Neural crest cell (in vitro differentiated cells): ENCODE results near the gene RIPPLY2. TPM values are rescaled to one million over a fixed set of nuclear protein-coding genes. Genes with fewer than 3 reads are reported as not detected.

Source experiments
- DNase-seq: peaks from one replicate; pipeline ENCODE4 v3.0.0; 2021; ENCODE audit warnings: low read depth, mixed read lengths, low spot score
- H3K27ac Mint-ChIP-seq: one replicate; pipeline ENCODE4 v1.8.0; 2021; ENCODE audit warnings: mild to moderate bottlenecking, mixed read lengths; ENCODE audit not compliant: unreplicated experiment
- H3K27me3 Mint-ChIP-seq: 2 replicates; pipeline ENCODE4 v1.8.0; 2021; ENCODE audit warnings: low read depth, mild to moderate bottlenecking, mixed read lengths
- H3K36me3 Mint-ChIP-seq: 2 replicates; pipeline ENCODE4 v1.8.0; 2021; ENCODE audit warnings: low read depth, mild to moderate bottlenecking, mixed read lengths
- H3K4me1 Mint-ChIP-seq: 2 replicates; pipeline ENCODE4 v1.8.0; 2021; ENCODE audit warnings: mixed read lengths
- H3K4me3 Mint-ChIP-seq: one replicate; pipeline ENCODE4 v1.8.0; 2021; ENCODE audit warnings: mild to moderate bottlenecking, mixed read lengths
- H3K9me3 Mint-ChIP-seq: 2 replicates; pipeline ENCODE4 v1.8.0; 2021; ENCODE audit warnings: mixed read lengths
- total RNA-seq: library from RNA; stranded (reverse); gene quantifications from 2 replicates; pipeline ENCODE4 v1.2.1, GENCODE V29; 2021
- TF ChIP-seq, protein P1 (sequence below): fragments of 200-600 bp; sonication (generic); conservative IDR thresholded peaks from 2 replicates; pipeline ENCODE4 v1.5.0; 2021; ENCODE audit warnings: antibody characterized with exemption, mild to moderate bottlenecking

RIPPLY2 gene
- total RNA-seq, 1 donor from 2014 or later = 0.72 TPM

DNA sequence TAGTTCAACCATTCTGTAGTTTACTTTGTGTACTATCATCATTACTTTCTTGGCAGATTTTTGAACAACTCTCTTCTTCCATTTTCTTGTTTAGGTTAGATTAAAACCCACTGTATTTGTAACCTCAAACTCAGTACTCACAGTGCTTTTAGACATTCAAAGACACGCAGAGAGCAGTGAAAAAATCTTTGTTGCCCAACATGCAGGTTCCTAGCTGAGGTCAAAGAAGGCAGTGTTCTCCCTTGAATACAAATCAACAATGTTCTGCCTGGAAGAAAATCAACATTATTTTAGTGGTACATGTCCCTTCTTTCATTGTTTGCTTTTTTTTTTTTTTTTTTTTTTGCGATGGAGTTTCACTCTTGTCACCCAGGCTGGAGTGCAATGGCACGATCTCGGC, 17.5 kb downstream of the RIPPLY2 start:
- H3K27ac Mint-ChIP-seq = no peak overlapping the region
- TF ChIP-seq, protein P1, sequence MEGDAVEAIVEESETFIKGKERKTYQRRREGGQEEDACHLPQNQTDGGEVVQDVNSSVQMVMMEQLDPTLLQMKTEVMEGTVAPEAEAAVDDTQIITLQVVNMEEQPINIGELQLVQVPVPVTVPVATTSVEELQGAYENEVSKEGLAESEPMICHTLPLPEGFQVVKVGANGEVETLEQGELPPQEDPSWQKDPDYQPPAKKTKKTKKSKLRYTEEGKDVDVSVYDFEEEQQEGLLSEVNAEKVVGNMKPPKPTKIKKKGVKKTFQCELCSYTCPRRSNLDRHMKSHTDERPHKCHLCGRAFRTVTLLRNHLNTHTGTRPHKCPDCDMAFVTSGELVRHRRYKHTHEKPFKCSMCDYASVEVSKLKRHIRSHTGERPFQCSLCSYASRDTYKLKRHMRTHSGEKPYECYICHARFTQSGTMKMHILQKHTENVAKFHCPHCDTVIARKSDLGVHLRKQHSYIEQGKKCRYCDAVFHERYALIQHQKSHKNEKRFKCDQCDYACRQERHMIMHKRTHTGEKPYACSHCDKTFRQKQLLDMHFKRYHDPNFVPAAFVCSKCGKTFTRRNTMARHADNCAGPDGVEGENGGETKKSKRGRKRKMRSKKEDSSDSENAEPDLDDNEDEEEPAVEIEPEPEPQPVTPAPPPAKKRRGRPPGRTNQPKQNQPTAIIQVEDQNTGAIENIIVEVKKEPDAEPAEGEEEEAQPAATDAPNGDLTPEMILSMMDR = no peak
- peaks cover 10% of the 10 kb centered on the region for H3K9me3 Mint-ChIP-seq
- peaks cover 32% of the 10 kb centered on the region for H3K36me3 Mint-ChIP-seq
- DNase-seq = no peak
- no peak overlapping the region for H3K4me3 Mint-ChIP-seq
- H3K27me3 Mint-ChIP-seq = no peaks in the 10 kb centered on the region
- peaks cover 13% of the 10 kb centered on the region for H3K4me1 Mint-ChIP-seq

DNA sequence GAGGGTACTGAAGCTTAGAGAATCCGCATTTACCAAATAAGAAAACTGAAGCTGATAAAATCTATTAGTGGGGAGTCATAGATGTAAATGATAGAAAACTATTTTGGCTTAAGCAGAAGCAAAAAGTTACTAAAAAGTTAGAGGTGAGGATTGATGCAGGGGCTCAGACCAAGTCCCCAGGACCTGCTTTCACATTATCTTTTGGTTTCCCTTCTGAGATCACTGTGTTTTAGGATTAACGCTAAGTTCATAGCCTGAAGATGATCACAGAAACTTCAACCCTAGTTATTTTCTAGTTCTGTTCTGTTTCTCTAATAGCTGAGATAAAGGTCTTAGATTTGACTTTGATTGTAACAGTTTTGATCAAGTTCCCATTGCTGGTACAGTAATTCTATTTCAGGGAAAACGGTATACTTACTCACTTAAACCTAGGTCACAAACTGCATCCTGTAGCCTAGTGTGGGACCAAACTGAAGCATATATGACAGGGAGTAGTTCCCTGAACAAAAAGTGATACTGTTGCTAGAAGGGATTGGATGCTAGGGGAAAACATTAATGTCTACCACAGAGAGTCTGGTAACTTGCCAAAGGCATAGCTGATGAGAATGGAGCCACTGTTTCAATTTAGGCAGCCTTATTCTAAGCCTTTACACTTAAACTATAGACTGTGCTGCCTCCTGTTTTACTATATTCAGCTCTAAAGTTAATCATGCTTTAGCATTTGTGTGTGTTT, 19.4 kb downstream of the RIPPLY2 start:
- Mint-ChIP-seq H3K27me3 (no peaks in the 10 kb centered on the region), H3K4me3 (no peak overlapping the region), H3K36me3 (peaks cover 17% of the 10 kb centered on the region), H3K27ac (no peak overlapping the region), H3K4me1 (peaks cover 19% of the 10 kb centered on the region), H3K9me3 (peaks cover 3% of the 10 kb centered on the region)
- TF ChIP-seq, protein P1 = no peak
- DNase-seq = no peak

DNA sequence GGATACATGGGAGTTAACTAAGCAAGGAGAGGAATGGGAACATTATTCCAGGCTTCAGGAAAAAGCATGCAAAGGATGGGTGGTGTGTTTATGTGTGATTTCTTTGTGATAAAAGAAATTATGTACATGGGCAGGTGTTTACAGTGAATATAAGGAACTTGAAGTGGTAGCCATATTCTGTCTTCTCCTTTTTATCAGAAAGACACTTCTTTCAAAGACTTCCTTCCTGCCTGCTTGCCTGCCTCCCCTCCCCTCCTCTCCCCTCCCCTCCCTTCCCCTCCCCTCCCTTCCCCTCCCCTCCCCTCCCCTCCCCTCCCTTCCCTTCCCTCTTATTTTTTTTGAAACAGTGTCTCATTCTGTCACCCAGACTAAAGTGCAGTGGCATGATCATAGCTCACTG, 20.7 kb downstream of the RIPPLY2 start:
- H3K27ac Mint-ChIP-seq = peak overlapping the region; percentile 15
- H3K36me3 Mint-ChIP-seq = peaks cover 5% of the 10 kb centered on the region
- TF ChIP-seq, protein P1 = no peak
- H3K27me3 Mint-ChIP-seq = no peaks in the 10 kb centered on the region
- H3K9me3 Mint-ChIP-seq = no peaks in the 10 kb centered on the region
- no peak for DNase-seq
- H3K4me3 Mint-ChIP-seq = no peak overlapping the region
- peaks cover 25% of the 10 kb centered on the region for H3K4me1 Mint-ChIP-seq

DNA sequence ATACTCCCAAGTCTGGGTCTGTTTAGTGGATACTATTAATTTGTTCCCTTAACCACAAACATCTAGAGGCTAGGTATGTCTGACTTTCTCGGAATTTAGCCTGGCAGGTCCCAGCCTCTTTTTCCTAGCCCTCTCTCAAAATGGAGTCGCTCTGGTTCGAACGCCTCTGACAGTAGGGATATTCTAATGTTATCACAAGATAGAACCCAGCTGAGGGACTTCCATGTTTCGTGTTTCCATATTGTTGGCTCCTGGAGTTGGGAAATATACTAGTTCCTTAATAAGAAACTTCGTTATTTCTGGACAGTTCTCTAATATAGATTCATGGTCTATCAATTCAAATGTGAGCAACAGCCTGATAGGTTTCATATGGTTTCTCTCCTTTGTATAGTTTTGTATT, 22.7 kb downstream of the RIPPLY2 start:
- DNase-seq = no peak
- TF ChIP-seq, protein P1 = no peak
- Mint-ChIP-seq H3K4me3 (no peak overlapping the region), H3K4me1 (peaks cover 22% of the 10 kb centered on the region), H3K9me3 (no peaks in the 10 kb centered on the region), H3K27ac (no peak overlapping the region), H3K36me3 (peaks cover 2% of the 10 kb centered on the region), H3K27me3 (no peaks in the 10 kb centered on the region)

DNA sequence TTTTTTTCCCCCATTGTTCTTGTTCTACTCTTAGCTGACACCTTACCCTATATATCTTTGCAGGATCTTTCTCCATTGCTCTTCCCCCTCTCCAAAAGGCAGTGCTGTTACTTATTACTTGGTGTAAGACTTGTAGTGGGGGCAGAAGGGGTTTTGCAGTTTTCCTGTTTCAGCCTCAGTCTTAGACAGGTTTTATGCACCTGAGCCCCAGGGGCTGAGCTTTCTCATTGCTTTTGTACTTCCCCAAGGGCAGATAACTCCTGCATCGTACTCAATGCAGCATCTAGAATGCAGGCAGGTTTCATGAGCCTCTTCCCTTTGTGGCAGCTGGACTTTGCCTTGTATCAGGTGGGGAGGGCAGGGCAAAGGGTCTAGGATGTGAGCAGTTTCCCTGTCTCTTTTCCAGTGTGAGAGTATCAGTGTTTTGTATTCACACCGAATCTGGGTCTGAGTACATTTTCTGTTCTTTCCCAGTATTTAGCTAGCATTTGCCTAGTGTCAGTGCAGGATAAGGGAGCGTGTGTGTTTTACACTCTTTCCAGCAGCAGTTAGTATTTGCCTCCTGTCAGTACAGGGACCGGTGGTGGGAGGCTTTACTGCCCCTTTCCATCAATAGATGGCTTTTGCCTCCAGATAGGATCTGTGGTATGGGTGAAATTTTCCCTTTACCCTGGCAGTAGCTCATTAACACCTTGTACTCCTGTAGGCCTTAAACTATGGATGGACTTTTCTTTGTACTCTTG, 25.9 kb downstream of the RIPPLY2 start:
- H3K9me3 Mint-ChIP-seq = no peaks in the 10 kb centered on the region
- no peaks in the 10 kb centered on the region for H3K27me3 Mint-ChIP-seq
- TF ChIP-seq, protein P1 = no peak
- H3K4me1 Mint-ChIP-seq = peaks cover 17% of the 10 kb centered on the region
- no peak for DNase-seq
- no peak overlapping the region for H3K27ac Mint-ChIP-seq
- no peaks in the 10 kb centered on the region for H3K36me3 Mint-ChIP-seq
- no peak overlapping the region for H3K4me3 Mint-ChIP-seq
